GM18505 (cell line): ENCODE measurements around the gene CABP1.
"Not testable (repeated sequence)": the region's sequence is repeated elsewhere in the genome, so short reads cannot be mapped to it uniquely, and the experiment has no call there.

Experiments used
- ATAC-seq: cut with Tn5 transposase; IDR thresholded peaks from one replicate; pipeline ENCODE4 v1.9.1; 2021; ENCODE audit not compliant: unreplicated experiment
- POLR2A ChIP-seq: IDR thresholded peaks from 4 replicates; pipeline ENCODE4 v1.6.1; 2011; ENCODE audit warnings: borderline replicate concordance; ENCODE audit not compliant: insufficient read depth, insufficient read length; ENCODE audit errors: extremely low read depth

Gene CABP1

GRCh38 chr12:120668091-120668867 is 27.9 kb downstream of the CABP1 start:
- ATAC-seq = no peak
- TF ChIP-seq POLR2A = no peak

GRCh38 chr12:120668868-120669840 is 28.7 kb downstream of the CABP1 start:
- ATAC-seq = no peak
- TF ChIP-seq POLR2A = no peak

- ATAC-seq = not testable (repeated sequence)
Observed at GRCh38 chr12:120670237-120670636, 29.8 kb downstream of the CABP1 start.

GRCh38 chr12:120670667-120671066 is 30.2 kb downstream of the CABP1 start:
- ATAC-seq = no peak
- no peak for TF ChIP-seq POLR2A

GRCh38 chr12:120674097-120674636 is 33.7 kb downstream of the CABP1 start:
- no peak for TF ChIP-seq POLR2A
- no peak for ATAC-seq

GRCh38 chr12:120677765-120678473 is 37.5 kb downstream of the CABP1 start:
- peak; percentile 50 for ATAC-seq
- peak; percentile 34 for TF ChIP-seq POLR2A

- no peak for TF ChIP-seq POLR2A
- no peak for ATAC-seq
Observed at GRCh38 chr12:120678572-120678971, 38.1 kb downstream of the CABP1 start.

GRCh38 chr12:120680165-120680738 is 39.8 kb downstream of the CABP1 start:
- no peak for ATAC-seq
- TF ChIP-seq POLR2A = no peak

GRCh38 chr12:120684523-120684932 is 44.1 kb downstream of the CABP1 start:
- ATAC-seq = no peak
- no peak for TF ChIP-seq POLR2A

- no peak for TF ChIP-seq POLR2A
Observed at GRCh38 chr12:120685522-120685921, 45.1 kb downstream of the CABP1 start.

GRCh38 chr12:120686151-120686689 is 45.8 kb downstream of the CABP1 start:
- ATAC-seq = peak; percentile 73
- peak; percentile 73 for TF ChIP-seq POLR2A

More at GRCh38 chr12:120685522-120685921, 45.1 kb downstream of the CABP1 start:
- ATAC-seq = no peak
